CD14-positive monocyte (primary cell): ENCODE results near the gene DENND2D. TPM values are rescaled to one million over a fixed set of nuclear protein-coding genes. Genes with fewer than 3 reads are reported as not detected.

Source experiments
- DNase-seq, 3 donors: peaks; one replicate each; pipeline ENCODE4 v3.0.0-alpha.2; 2011 to 2022
- H2AFZ ChIP-seq: 2 replicates; pipeline ENCODE4 v1.6.0; 2012; ENCODE audit warnings: mild to moderate bottlenecking, low read depth, low read length, inconsistent platforms; ENCODE audit not compliant: insufficient read depth, poor library complexity, severe bottlenecking
- H3K27ac ChIP-seq, 2 donors: 1 replicate in 1 of 2; 2 replicates in 1 of 2; pipeline ENCODE4 v1.5.1; 2012 to 2013; ENCODE audit warnings: low read length in 2 of 2, control low read depth in 1 of 2, inconsistent platforms in 1 of 2, low read depth in 1 of 2, mild to moderate bottlenecking in 1 of 2
- H3K27me3 ChIP-seq, 2 donors: one replicate each; pipeline versions ENCODE4 v1.6.0 to v1.6.1; 2011 to 2013; ENCODE audit warnings: low read length in 2 of 2; ENCODE audit not compliant: control insufficient read depth in 2 of 2, insufficient read depth in 2 of 2
- H3K36me3 ChIP-seq, 2 donors: replicated peaks in 1 of 2; 1 replicate in 1 of 2; 2 replicates in 1 of 2; pipeline versions ENCODE4 v1.5.1 to v1.6.1; 2012 to 2013; ENCODE audit warnings: low read length in 2 of 2, control low read depth in 1 of 2, inconsistent platforms in 1 of 2, mild to moderate bottlenecking in 1 of 2; ENCODE audit not compliant: insufficient read depth in 2 of 2, control insufficient read depth in 1 of 2
- H3K4me1 ChIP-seq, 2 donors: 1 replicate in 1 of 2; 2 replicates in 1 of 2; pipeline versions ENCODE4 v1.5.1 to v1.6.1; 2012 to 2013; ENCODE audit warnings: low read length in 2 of 2, control low read depth in 1 of 2, inconsistent platforms in 1 of 2, mild to moderate bottlenecking in 1 of 2, moderate library complexity in 1 of 2; ENCODE audit not compliant: insufficient read depth in 2 of 2, control insufficient read depth in 1 of 2
- H3K4me2 ChIP-seq: replicated peaks from 2 replicates; pipeline ENCODE3; 2012; ENCODE audit warnings: low read length, moderate library complexity, mild to moderate bottlenecking; ENCODE audit not compliant: poor library complexity, severe bottlenecking; ENCODE audit errors: extremely low read depth
- H3K4me3 ChIP-seq, 3 experiments: fragments of 200-600 bp in 1 of 3; sonication (generic) in 1 of 3; replicated peaks in 1 of 3; 1 replicate in 2 of 3; 2 replicates in 1 of 3; pipeline ENCODE4 v1.5.1; 2011 to 2013; ENCODE audit warnings: low read length in 3 of 3, mild to moderate bottlenecking in 3 of 3, control low read depth in 2 of 3, low read depth in 2 of 3, inconsistent platforms in 1 of 3, moderate library complexity in 1 of 3
- H3K79me2 ChIP-seq: 2 replicates; pipeline ENCODE4 v1.6.0; 2012; ENCODE audit warnings: mild to moderate bottlenecking, control low read depth, inconsistent platforms, low read length, moderate library complexity; ENCODE audit not compliant: insufficient read depth
- H3K9ac ChIP-seq: 2 replicates; pipeline ENCODE4 v1.6.0; 2017; ENCODE audit warnings: low read length, mild to moderate bottlenecking; ENCODE audit not compliant: insufficient read depth, poor library complexity, severe bottlenecking
- H3K9me3 ChIP-seq, 2 donors: replicated peaks in 1 of 2; 1 replicate in 1 of 2; 2 replicates in 1 of 2; pipeline versions ENCODE4 v1.5.1 to v1.6.1; 2012 to 2013; ENCODE audit warnings: low read length in 2 of 2, control low read depth in 1 of 2; ENCODE audit not compliant: control insufficient read depth in 1 of 2, insufficient read depth in 1 of 2
- H4K20me1 ChIP-seq: 2 replicates; pipeline ENCODE4 v1.6.0; 2012; ENCODE audit warnings: mild to moderate bottlenecking, low read length, control low read depth, moderate library complexity; ENCODE audit not compliant: insufficient read depth
- H3K27ac Mint-ChIP-seq, 7 donors: one replicate each; pipeline ENCODE4 v1.8.0; 2020; ENCODE audit warnings: mild to moderate bottlenecking in 7 of 7, mixed read lengths in 7 of 7, moderate library complexity in 6 of 7, inconsistent platforms in 2 of 7
- H3K27me3 Mint-ChIP-seq, 3 donors: one replicate each; pipeline ENCODE4 v1.8.0; 2021 to 2022; ENCODE audit warnings: low read depth in 3 of 3, mild to moderate bottlenecking in 3 of 3, mixed read lengths in 3 of 3, moderate library complexity in 3 of 3, inconsistent platforms in 1 of 3
- H3K36me3 Mint-ChIP-seq, 2 donors: one replicate each; pipeline ENCODE4 v1.8.0; 2020; ENCODE audit warnings: mixed read lengths in 2 of 2, inconsistent platforms in 1 of 2, mild to moderate bottlenecking in 1 of 2
- H3K4me1 Mint-ChIP-seq: one replicate; pipeline ENCODE4 v1.8.0; 2020; ENCODE audit warnings: mild to moderate bottlenecking, mixed read lengths
- H3K4me3 Mint-ChIP-seq, 2 donors: one replicate each; pipeline ENCODE4 v1.8.0; 2020; ENCODE audit warnings: mild to moderate bottlenecking in 2 of 2, mixed read lengths in 2 of 2, moderate library complexity in 1 of 2
- H3K9me3 Mint-ChIP-seq, 7 donors: one replicate each; pipeline ENCODE4 v1.8.0; 2020 to 2022; ENCODE audit warnings: mixed read lengths in 7 of 7, mild to moderate bottlenecking in 6 of 7, moderate library complexity in 6 of 7, inconsistent platforms in 2 of 7
- WGBS: methylation state at CpG from one replicate; pipeline ENCODE4 v1.1.5; 2013; ENCODE audit warnings: missing lambda C conversion rate; ENCODE audit not compliant: insufficient coverage; 5-methylcytosine and 5-hydroxymethylcytosine counted together
- intact Hi-C, 2 donors: fragments of 100-400 bp; cut with micrococcal nuclease; formaldehyde crosslinking; loops; one replicate each; pipeline versions ENCODE4 v1.15.0 to v1.15.1; 2023
- polyA plus RNA-seq, 3 donors: library from polyadenylated mRNA; depleted of rRNA in 1 of 3; unstranded in 2 of 3; stranded (reverse) in 1 of 3; fragments of 300-500 nt in 2 of 3; fragments of >200 nt in 1 of 3; fragmentation: Illumina TruSeq in 2 of 3; gene quantifications; 1 replicate in 2 of 3; 2 replicates in 1 of 3; pipeline ENCODE4 v1.2.3, GENCODE V29; 2012 to 2021
- TF ChIP-seq, protein P1 (sequence below): fragments of 200-600 bp; IDR thresholded peaks from one replicate; pipeline ENCODE4 v1.8.0; 2022; ENCODE audit warnings: antibody characterized with exemption, mild to moderate bottlenecking

The DENND2D gene
- polyA plus RNA-seq, 3 donors = 19.1 to 24.0 (median 22.4) TPM

- peaks cover 28 to 33% of the 10 kb centered on the region in 2 donors for H3K36me3 Mint-ChIP-seq
- peak overlapping the region; percentile 68 to 99 (median 92) for H3K4me3 ChIP-seq
- H3K36me3 ChIP-seq = peaks cover 15 to 41% of the 10 kb centered on the region in 2 donors
- intact Hi-C loops = loop anchor here (5.0 kb wide), 2 partner anchors 52 to 67 kb away; no protein-coding TSS in a partner anchor
- H3K9me3 ChIP-seq = no peaks in the 10 kb centered on the region
- H3K27me3 ChIP-seq = no peaks in the 10 kb centered on the region
- H3K27ac Mint-ChIP-seq = peak overlapping the region; percentile 95 to 99 (median 97)
- H3K27me3 Mint-ChIP-seq = peaks cover 0 to 1% (median 0%) of the 10 kb centered on the region in 3 donors
- peaks cover 100% of the 10 kb centered on the region for H3K79me2 ChIP-seq
- peaks cover 31 to 44% of the 10 kb centered on the region in 2 donors for H3K4me1 ChIP-seq
- H3K4me1 Mint-ChIP-seq = peaks cover 54% of the 10 kb centered on the region
- H4K20me1 ChIP-seq = peaks cover 50% of the 10 kb centered on the region
- peak overlapping the region; percentile 94 for H2AFZ ChIP-seq
- DNase-seq = peak in 1 of 3 donors; percentile 14
- H3K4me2 ChIP-seq = peak overlapping the region; percentile 85
- TF ChIP-seq, protein P1, sequence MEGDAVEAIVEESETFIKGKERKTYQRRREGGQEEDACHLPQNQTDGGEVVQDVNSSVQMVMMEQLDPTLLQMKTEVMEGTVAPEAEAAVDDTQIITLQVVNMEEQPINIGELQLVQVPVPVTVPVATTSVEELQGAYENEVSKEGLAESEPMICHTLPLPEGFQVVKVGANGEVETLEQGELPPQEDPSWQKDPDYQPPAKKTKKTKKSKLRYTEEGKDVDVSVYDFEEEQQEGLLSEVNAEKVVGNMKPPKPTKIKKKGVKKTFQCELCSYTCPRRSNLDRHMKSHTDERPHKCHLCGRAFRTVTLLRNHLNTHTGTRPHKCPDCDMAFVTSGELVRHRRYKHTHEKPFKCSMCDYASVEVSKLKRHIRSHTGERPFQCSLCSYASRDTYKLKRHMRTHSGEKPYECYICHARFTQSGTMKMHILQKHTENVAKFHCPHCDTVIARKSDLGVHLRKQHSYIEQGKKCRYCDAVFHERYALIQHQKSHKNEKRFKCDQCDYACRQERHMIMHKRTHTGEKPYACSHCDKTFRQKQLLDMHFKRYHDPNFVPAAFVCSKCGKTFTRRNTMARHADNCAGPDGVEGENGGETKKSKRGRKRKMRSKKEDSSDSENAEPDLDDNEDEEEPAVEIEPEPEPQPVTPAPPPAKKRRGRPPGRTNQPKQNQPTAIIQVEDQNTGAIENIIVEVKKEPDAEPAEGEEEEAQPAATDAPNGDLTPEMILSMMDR = no peak
- no peaks in the 10 kb centered on the region for H3K9me3 Mint-ChIP-seq
- H3K9ac ChIP-seq = peak overlapping the region; percentile 90
- 0% methylated on average over 6 of the region's 9 CpGs for WGBS
- H3K4me3 Mint-ChIP-seq = peak overlapping the region; percentile 99 to 100
- H3K27ac ChIP-seq = peak overlapping the region; percentile 77 to 91
Measured at GRCh38 chr1:111140680-111140967, 59.8 kb downstream of the DENND2D start.

DNA sequence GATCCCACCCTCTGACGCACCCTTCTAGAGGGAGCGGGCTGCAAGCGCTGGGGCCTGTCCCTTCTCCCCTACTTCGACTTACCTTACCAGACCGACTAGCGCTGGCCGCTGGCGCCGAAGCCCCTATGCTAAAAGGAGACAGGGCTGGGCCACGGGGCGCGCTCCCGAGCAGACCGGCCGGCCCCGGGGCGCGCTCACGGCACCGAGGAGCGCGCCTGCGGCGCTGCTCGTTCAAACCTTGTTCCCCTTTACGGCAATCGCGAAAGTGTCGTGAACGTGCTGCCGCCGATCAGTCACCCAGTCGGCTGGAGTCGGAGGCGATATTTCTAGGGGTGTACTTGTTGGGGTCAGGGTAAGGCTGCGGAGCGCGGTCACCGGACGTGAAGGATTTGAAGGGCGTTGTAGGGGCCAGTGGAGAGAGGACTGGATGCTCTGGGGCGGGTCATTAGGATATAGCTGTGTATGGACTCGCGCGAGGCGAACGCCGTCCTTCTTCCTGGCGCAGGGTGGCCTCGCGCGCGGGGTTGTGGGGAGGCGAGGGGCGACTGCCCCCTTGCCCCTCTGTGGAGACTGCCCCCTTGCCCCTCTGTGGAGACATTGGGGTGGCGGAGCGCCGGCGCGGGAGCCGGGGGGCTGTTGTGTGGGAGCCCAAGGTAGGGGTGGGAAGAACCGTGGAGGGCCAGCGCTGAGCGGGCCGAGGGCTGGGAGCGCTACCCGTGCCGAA is 60.3 kb downstream of the DENND2D start, which contains the start of the genes CEPT1 and DRAM2:
Gene CEPT1 (plus strand): TSS at position 268 of the 724 bp plus-strand sequence. CDS start 7,492 bp downstream, outside the sequence.
Gene DRAM2 (minus strand): TSS at position 138 of the 724 bp plus-strand sequence. CDS start 8,539 bp downstream, outside the sequence.
- TF ChIP-seq, protein P1 = no peak
- peak within 1 kb of the TSS; percentile 68 to 99 (median 92) for H3K4me3 ChIP-seq
- H4K20me1 ChIP-seq = peaks cover 45% of the 10 kb centered on the region
- Mint-ChIP-seq H3K9me3 (no peaks in the 10 kb centered on the region), H3K27ac (peak within 1 kb of the TSS; percentile 95 to 99 (median 97)), H3K36me3 (peaks cover 31 to 36% of the 10 kb centered on the region in 2 donors), H3K4me3 (peak within 1 kb of the TSS; percentile 99 to 100), H3K27me3 (peaks cover 0 to 1% (median 0%) of the 10 kb centered on the region in 3 donors), H3K4me1 (peaks cover 56% of the 10 kb centered on the region)
- peaks cover 100% of the 10 kb centered on the region for H3K79me2 ChIP-seq
- H3K4me1 ChIP-seq = peaks cover 35 to 49% of the 10 kb centered on the region in 2 donors
- no peaks in the 10 kb centered on the region for H3K27me3 ChIP-seq
- H3K27ac ChIP-seq = peak within 1 kb of the TSS; percentile 77 to 91
- intact Hi-C loops = loop anchor here (5.0 to 10.0 kb wide), 3 partner anchors 52 to 305 kb away; partner anchors contain the start of genes ATP5PB (in 1 of the 2) and WDR77 (in 1 of the 2)
- under 1% methylated on average over 66 of the region's 68 CpGs for WGBS
- no peaks in the 10 kb centered on the region for H3K9me3 ChIP-seq
- peak within 1 kb of the TSS; percentile 85 for H3K4me2 ChIP-seq
- H2AFZ ChIP-seq = peak within 1 kb of the TSS; percentile 94
- peaks cover 14 to 41% of the 10 kb centered on the region in 2 donors for H3K36me3 ChIP-seq
- H3K9ac ChIP-seq = peak within 1 kb of the TSS; percentile 90
- DNase-seq = peak; percentile 90 to 91 (median 90)
